ENCODE data around the gene BIRC3. TPM values are rescaled to one million over a fixed set of nuclear protein-coding genes. Genes with fewer than 3 reads are reported as not detected.

BIRC3 gene
- total RNA-seq, 5 donors from 2014 or later (not counting 1 experiment from before 2014, with no cell fraction given), result 82.6 to 114 (median 96.0) TPM

DNA sequence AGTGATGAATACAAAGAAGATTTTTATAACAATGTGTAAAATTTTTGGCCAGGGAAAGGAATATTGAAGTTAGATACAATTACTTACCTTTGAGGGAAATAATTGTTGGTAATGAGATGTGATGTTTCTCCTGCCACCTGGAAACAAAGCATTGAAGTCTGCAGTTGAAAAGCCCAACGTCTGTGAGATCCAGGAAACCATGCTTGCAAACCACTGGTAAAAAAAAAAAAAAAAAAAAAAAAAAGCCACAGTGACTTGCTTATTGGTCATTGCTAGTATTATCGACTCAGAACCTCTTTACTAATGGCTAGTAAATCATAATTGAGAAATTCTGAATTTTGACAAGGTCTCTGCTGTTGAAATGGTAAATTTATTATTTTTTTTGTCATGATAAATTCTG lies 5.3 kb downstream of the BIRC3 start:
- H3K36me3 Mint-ChIP-seq, result peaks cover 64% of the 10 kb centered on the region
- CTCF ChIA-PET, result interaction anchor here (0.7 to 3.2 kb wide), 8 partner anchors 12 to 35 kb away, joined by 3 to 45 read pairs (median 4); no protein-coding TSS in a partner anchor
- peaks cover 23 to 36% of the 10 kb centered on the region in 2 experiments for H3K4me1 ChIP-seq (ENCODE audit: control insufficient read depth in 1 of 2, extremely low read depth in 1 of 2, insufficient read depth in 2 of 2, low read length in 2 of 2)
- no peaks in the 10 kb centered on the region for H3K9me3 ChIP-seq
- DNase-seq (peak in 1 of 35 experiments; percentile 67), ATAC-seq (replicated peaks in 1 of 4) (no peak)
- peaks cover 0 to 37% of the 10 kb centered on the region in 2 donors for H3K36me3 ChIP-seq (ENCODE audit: control insufficient read depth in 2 of 2, extremely low read depth in 1 of 2, insufficient read depth in 1 of 2, low read length in 1 of 2)
- peak overlapping the region; percentile 71 to 78 (median 76) for H3K4me3 Mint-ChIP-seq
- peak overlapping the region in 1 of 2 donors; percentile 6 for H3K4me3 ChIP-seq (ENCODE audit: control insufficient read depth in 1 of 2, extremely low read depth in 1 of 2, low read length in 1 of 2)
- H3K27ac Mint-ChIP-seq, result peak overlapping the region; percentile 78 to 92
- no peaks in the 10 kb centered on the region for H3K27me3 ChIP-seq (replicated peaks in 1 of 2; ENCODE audit: control insufficient read depth in 2 of 2, extremely low read depth in 1 of 2, insufficient read depth in 2 of 2, low read length in 1 of 2)
- 0% methylated on average over 1 of the region's 2 CpGs for whole genome bisulfite sequencing (ENCODE audit: insufficient coverage)
- POLR2A ChIA-PET, result interaction anchor here (0.8 to 1.6 kb wide), 3 partner anchors 22 to 29 kb away, joined by 3 to 5 read pairs (median 4); no protein-coding TSS in a partner anchor
- no peaks in the 10 kb centered on the region for H3K9me3 Mint-ChIP-seq
- H3K4me1 Mint-ChIP-seq, result peaks cover 59 to 70% (median 61%) of the 10 kb centered on the region in 3 donors
- H3K27me3 Mint-ChIP-seq, result no peaks in the 10 kb centered on the region
- H3K27ac ChIP-seq (ENCODE audit: low read length), result peak overlapping the region; percentile 54

DNA sequence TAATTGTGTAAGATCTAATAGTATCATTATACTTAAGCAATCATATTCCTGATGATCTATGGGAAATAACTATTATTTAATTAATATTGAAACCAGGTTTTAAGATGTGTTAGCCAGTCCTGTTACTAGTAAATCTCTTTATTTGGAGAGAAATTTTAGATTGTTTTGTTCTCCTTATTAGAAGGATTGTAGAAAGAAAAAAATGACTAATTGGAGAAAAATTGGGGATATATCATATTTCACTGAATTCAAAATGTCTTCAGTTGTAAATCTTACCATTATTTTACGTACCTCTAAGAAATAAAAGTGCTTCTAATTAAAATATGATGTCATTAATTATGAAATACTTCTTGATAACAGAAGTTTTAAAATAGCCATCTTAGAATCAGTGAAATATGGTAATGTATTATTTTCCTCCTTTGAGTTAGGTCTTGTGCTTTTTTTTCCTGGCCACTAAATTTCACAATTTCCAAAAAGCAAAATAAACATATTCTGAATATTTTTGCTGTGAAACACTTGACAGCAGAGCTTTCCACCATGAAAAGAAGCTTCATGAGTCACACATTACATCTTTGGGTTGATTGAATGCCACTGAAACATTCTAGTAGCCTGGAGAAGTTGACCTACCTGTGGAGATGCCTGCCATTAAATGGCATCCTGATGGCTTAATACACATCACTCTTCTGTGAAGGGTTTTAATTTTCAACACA lies 6.4 kb downstream of the BIRC3 start:
- Mint-ChIP-seq H3K4me3 (no peak overlapping the region), H3K27me3 (no peaks in the 10 kb centered on the region), H3K4me1 (peaks cover 53 to 71% (median 61%) of the 10 kb centered on the region in 3 donors), H3K27ac (peak overlapping the region; percentile 52 to 57), H3K36me3 (peaks cover 63% of the 10 kb centered on the region), H3K9me3 (no peaks in the 10 kb centered on the region)
- ATAC-seq (replicated peaks in 1 of 4), result no peak
- Histone ChIP-seq H3K9me3 (no peaks in the 10 kb centered on the region), H3K4me1 (ENCODE audit: control insufficient read depth in 1 of 2, extremely low read depth in 1 of 2, insufficient read depth in 2 of 2, low read length in 2 of 2) (peaks cover 20 to 32% of the 10 kb centered on the region in 2 experiments), H3K27me3 (replicated peaks in 1 of 2; ENCODE audit: control insufficient read depth in 2 of 2, extremely low read depth in 1 of 2, insufficient read depth in 2 of 2, low read length in 1 of 2) (no peaks in the 10 kb centered on the region), H3K36me3 (ENCODE audit: control insufficient read depth in 2 of 2, extremely low read depth in 1 of 2, insufficient read depth in 1 of 2, low read length in 1 of 2) (peaks cover 0 to 48% of the 10 kb centered on the region in 2 donors), H3K27ac (ENCODE audit: low read length) (peak overlapping the region; percentile 54), H3K4me3 (ENCODE audit: control insufficient read depth in 1 of 2, extremely low read depth in 1 of 2, low read length in 1 of 2) (no peak overlapping the region)
- POLR2A ChIA-PET, result interaction anchor here in 1 of 2 donors (1.0 kb wide), 1 partner anchor 15 kb away, joined by 4 read pairs; no protein-coding TSS in a partner anchor
- no peak for DNase-seq
- CTCF ChIA-PET, result interaction anchor here (0.9 to 2.3 kb wide), 3 partner anchors 16 to 37 kb away, joined by 3 to 9 read pairs (median 3); no protein-coding TSS in a partner anchor
- WGBS (ENCODE audit: insufficient coverage), result no CpG with 5 or more reads among the region's 1 CpG

DNA sequence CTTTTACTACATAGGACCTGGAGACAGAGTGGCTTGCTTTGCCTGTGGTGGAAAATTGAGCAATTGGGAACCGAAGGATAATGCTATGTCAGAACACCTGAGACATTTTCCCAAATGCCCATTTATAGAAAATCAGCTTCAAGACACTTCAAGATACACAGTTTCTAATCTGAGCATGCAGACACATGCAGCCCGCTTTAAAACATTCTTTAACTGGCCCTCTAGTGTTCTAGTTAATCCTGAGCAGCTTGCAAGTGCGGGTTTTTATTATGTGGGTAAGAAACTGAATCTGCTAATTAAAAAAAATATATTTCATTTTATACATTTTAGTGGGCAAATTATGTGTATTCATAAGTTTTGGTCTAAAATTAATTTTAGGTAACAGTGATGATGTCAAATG lies 7.8 kb downstream of the BIRC3 start:
- Mint-ChIP-seq H3K9me3 (no peaks in the 10 kb centered on the region), H3K36me3 (peaks cover 63% of the 10 kb centered on the region), H3K27me3 (no peaks in the 10 kb centered on the region), H3K4me1 (peaks cover 46 to 70% (median 61%) of the 10 kb centered on the region in 3 donors), H3K27ac (peak overlapping the region; percentile 43 to 65), H3K4me3 (no peak overlapping the region)
- no CpG with 5 or more reads among the region's 3 CpGs for WGBS (ENCODE audit: insufficient coverage)
- ATAC-seq (replicated peaks in 1 of 4) (no peak), DNase-seq (peak in 1 of 35 experiments; percentile 38)
- Histone ChIP-seq H3K4me3 (ENCODE audit: control insufficient read depth in 1 of 2, extremely low read depth in 1 of 2, low read length in 1 of 2) (no peak overlapping the region), H3K27ac (ENCODE audit: low read length) (peak overlapping the region; percentile 26), H3K27me3 (replicated peaks in 1 of 2; ENCODE audit: control insufficient read depth in 2 of 2, extremely low read depth in 1 of 2, insufficient read depth in 2 of 2, low read length in 1 of 2) (no peaks in the 10 kb centered on the region), H3K9me3 (no peaks in the 10 kb centered on the region), H3K36me3 (ENCODE audit: control insufficient read depth in 2 of 2, extremely low read depth in 1 of 2, insufficient read depth in 1 of 2, low read length in 1 of 2) (peaks cover 0 to 62% of the 10 kb centered on the region in 2 donors), H3K4me1 (ENCODE audit: control insufficient read depth in 1 of 2, extremely low read depth in 1 of 2, insufficient read depth in 2 of 2, low read length in 2 of 2) (peaks cover 17 to 22% of the 10 kb centered on the region in 2 experiments)
- ChIA-PET CTCF (interaction anchor here (0.9 to 2.3 kb wide), 2 partner anchors 31 to 35 kb away, joined by 3 to 9 read pairs; no protein-coding TSS in a partner anchor), POLR2A (no interaction called here)

- ATAC-seq (replicated peaks in 1 of 4) (no peak), DNase-seq (no peak)
- Mint-ChIP-seq H3K4me1 (peaks cover 35 to 53% (median 44%) of the 10 kb centered on the region in 3 donors), H3K4me3 (no peak overlapping the region), H3K9me3 (no peaks in the 10 kb centered on the region), H3K36me3 (peaks cover 62% of the 10 kb centered on the region), H3K27me3 (no peaks in the 10 kb centered on the region), H3K27ac (peak overlapping the region in 1 of 2 donors; percentile 44)
- Histone ChIP-seq H3K27ac (ENCODE audit: low read length) (no peak overlapping the region), H3K36me3 (ENCODE audit: control insufficient read depth in 2 of 2, extremely low read depth in 1 of 2, insufficient read depth in 1 of 2, low read length in 1 of 2) (peaks cover 0 to 90% of the 10 kb centered on the region in 2 donors), H3K4me1 (ENCODE audit: control insufficient read depth in 1 of 2, extremely low read depth in 1 of 2, insufficient read depth in 2 of 2, low read length in 2 of 2) (peaks cover 3 to 10% of the 10 kb centered on the region in 2 experiments), H3K9me3 (no peaks in the 10 kb centered on the region), H3K4me3 (ENCODE audit: control insufficient read depth in 1 of 2, extremely low read depth in 1 of 2, low read length in 1 of 2) (no peak overlapping the region), H3K27me3 (replicated peaks in 1 of 2; ENCODE audit: control insufficient read depth in 2 of 2, extremely low read depth in 1 of 2, insufficient read depth in 2 of 2, low read length in 1 of 2) (no peaks in the 10 kb centered on the region)
- no CpG with 5 or more reads among the region's 1 CpG for WGBS (ENCODE audit: insufficient coverage)
- POLR2A ChIA-PET, result interaction anchor here in 1 of 2 donors (1.0 kb wide), 1 partner anchor 17 kb away, joined by 4 read pairs; no protein-coding TSS in a partner anchor
- CTCF ChIA-PET, result interaction anchor here in 1 of 2 donors (1.0 kb wide), 1 partner anchor 35 kb away, joined by 4 read pairs; no protein-coding TSS in a partner anchor
These were observed 11.5 kb downstream of the BIRC3 start for GRCh38 chr11:102328748-102329147.

- no peak for ATAC-seq (replicated peaks in 1 of 4)
- CTCF ChIA-PET, result no interaction called here
- no peak overlapping the region for H3K4me3 ChIP-seq (ENCODE audit: control insufficient read depth in 1 of 2, extremely low read depth in 1 of 2, low read length in 1 of 2)
These were observed 12.9 kb downstream of the BIRC3 start for GRCh38 chr11:102330231-102330630.

DNA sequence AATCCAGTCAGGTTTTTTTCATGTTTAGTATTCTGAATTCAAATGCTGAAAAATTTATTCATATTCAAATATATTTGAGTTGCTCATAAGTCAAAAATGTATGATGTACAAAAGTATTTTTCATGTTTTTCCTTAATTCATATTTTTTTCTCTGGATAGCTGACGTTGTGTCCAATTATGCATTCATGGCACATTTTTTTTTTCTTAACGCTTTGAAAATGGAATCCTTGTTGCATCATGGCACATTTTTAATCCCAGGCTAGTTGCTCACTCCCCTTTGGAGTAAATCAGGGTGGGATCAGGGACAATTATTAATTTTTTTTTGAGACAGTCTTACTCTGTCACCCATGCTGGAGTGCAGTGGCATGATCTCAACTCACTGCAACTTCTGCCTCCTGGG lies 14.1 kb downstream of the BIRC3 start:
- Histone ChIP-seq H3K36me3 (ENCODE audit: control insufficient read depth in 2 of 2, extremely low read depth in 1 of 2, insufficient read depth in 1 of 2, low read length in 1 of 2) (peaks cover 0 to 85% of the 10 kb centered on the region in 2 donors), H3K27ac (ENCODE audit: low read length) (no peak overlapping the region), H3K4me1 (ENCODE audit: control insufficient read depth in 1 of 2, extremely low read depth in 1 of 2, insufficient read depth in 2 of 2, low read length in 2 of 2) (peaks cover 0 to 4% of the 10 kb centered on the region in 2 experiments), H3K4me3 (ENCODE audit: control insufficient read depth in 1 of 2, extremely low read depth in 1 of 2, low read length in 1 of 2) (no peak overlapping the region), H3K9me3 (no peaks in the 10 kb centered on the region), H3K27me3 (replicated peaks in 1 of 2; ENCODE audit: control insufficient read depth in 2 of 2, extremely low read depth in 1 of 2, insufficient read depth in 2 of 2, low read length in 1 of 2) (no peaks in the 10 kb centered on the region)
- ChIA-PET POLR2A (no interaction called here), CTCF (no interaction called here)
- Mint-ChIP-seq H3K4me1 (peaks cover 31 to 40% (median 36%) of the 10 kb centered on the region in 3 donors), H3K9me3 (no peaks in the 10 kb centered on the region), H3K4me3 (no peak overlapping the region), H3K27ac (peak overlapping the region in 1 of 2 donors; percentile 62), H3K27me3 (no peaks in the 10 kb centered on the region), H3K36me3 (peaks cover 48% of the 10 kb centered on the region)
- WGBS (ENCODE audit: insufficient coverage), result no CpG with 5 or more reads among the region's 2 CpGs
- DNase-seq (no peak), ATAC-seq (replicated peaks in 1 of 4) (no peak)

More at GRCh38 chr11:102330231-102330630, 12.9 kb downstream of the BIRC3 start:
- H3K27ac ChIP-seq (ENCODE audit: low read length), result no peak overlapping the region
- H3K36me3 ChIP-seq (ENCODE audit: control insufficient read depth in 2 of 2, extremely low read depth in 1 of 2, insufficient read depth in 1 of 2, low read length in 1 of 2), result peaks cover 0 to 83% of the 10 kb centered on the region in 2 donors
- no peaks in the 10 kb centered on the region for H3K9me3 ChIP-seq
- peaks cover 35 to 46% (median 36%) of the 10 kb centered on the region in 3 donors for H3K4me1 Mint-ChIP-seq
- peaks cover 0 to 5% of the 10 kb centered on the region in 2 experiments for H3K4me1 ChIP-seq (ENCODE audit: control insufficient read depth in 1 of 2, extremely low read depth in 1 of 2, insufficient read depth in 2 of 2, low read length in 2 of 2)
- POLR2A ChIA-PET, result no interaction called here
- no peaks in the 10 kb centered on the region for H3K9me3 Mint-ChIP-seq
- DNase-seq, result no peak
- no peak overlapping the region for H3K4me3 Mint-ChIP-seq
- H3K27me3 ChIP-seq (replicated peaks in 1 of 2; ENCODE audit: control insufficient read depth in 2 of 2, extremely low read depth in 1 of 2, insufficient read depth in 2 of 2, low read length in 1 of 2), result no peaks in the 10 kb centered on the region
- no peaks in the 10 kb centered on the region for H3K27me3 Mint-ChIP-seq
- H3K27ac Mint-ChIP-seq, result peak overlapping the region; percentile 44 to 62
- H3K36me3 Mint-ChIP-seq, result peaks cover 58% of the 10 kb centered on the region
